Measurements from ENCODE around the gene RAP1GAP2. TPM values are rescaled to one million over a fixed set of nuclear protein-coding genes. Genes with fewer than 3 reads are reported as not detected.

RAP1GAP2 gene
- total RNA-seq, 1 donor, result 29.3 TPM

GRCh38 chr17:2936351-2936750 lies 140.1 kb downstream of the RAP1GAP2 start:
- no peak overlapping the region for H3K4me3 ChIP-seq (ENCODE audit: low read length)
- H3K27me3 ChIP-seq (ENCODE audit: insufficient read depth, low read length), result no peaks in the 10 kb centered on the region
- H3K9me3 ChIP-seq (ENCODE audit: low read depth, low read length), result no peaks in the 10 kb centered on the region
- H3K4me1 ChIP-seq (ENCODE audit: insufficient read depth, low read length), result peaks cover 23% of the 10 kb centered on the region

- H3K9me3 ChIP-seq (ENCODE audit: low read depth, low read length), result no peaks in the 10 kb centered on the region
Measured at GRCh38 chr17:2936771-2937321, 140.6 kb downstream of the RAP1GAP2 start.

DNA sequence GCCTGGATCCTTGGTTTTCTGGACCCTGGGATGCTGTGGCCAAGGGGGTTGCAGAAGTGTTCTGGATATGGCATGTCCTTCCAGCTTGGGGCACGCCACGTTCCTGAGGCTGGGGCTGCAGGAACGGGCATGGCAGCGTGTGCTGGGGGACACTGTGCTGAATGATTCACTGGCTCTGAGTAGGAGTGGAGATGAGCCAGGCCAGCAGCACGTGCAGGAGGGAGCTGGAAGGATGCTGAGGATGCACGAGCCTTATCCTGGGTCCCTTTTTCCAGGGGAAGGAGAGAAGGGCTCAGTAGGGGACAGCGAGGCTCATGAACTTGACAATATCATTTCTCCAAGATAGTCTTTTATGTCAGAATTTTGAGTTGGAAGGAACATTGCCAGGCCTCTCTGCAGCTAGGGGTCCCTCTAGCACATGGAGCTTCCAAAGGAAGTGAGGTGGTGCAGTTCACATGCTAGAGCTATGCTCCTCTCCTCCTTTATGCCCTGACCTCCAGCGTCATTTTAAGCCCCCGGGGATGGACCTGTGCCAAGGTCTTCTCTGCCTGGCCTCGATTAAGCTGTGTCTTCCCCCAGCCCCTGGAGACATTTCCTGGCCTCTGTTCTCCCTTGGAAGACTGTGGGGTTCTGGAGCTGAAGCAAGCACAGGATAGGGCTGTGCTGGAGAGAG lies 141.2 kb downstream of the RAP1GAP2 start:
- Histone ChIP-seq H3K9me3 (ENCODE audit: low read depth, low read length) (no peaks in the 10 kb centered on the region), H3K4me1 (ENCODE audit: insufficient read depth, low read length) (peaks cover 14% of the 10 kb centered on the region), H3K27me3 (ENCODE audit: insufficient read depth, low read length) (no peaks in the 10 kb centered on the region), H3K4me3 (ENCODE audit: low read length) (no peak overlapping the region)

More at GRCh38 chr17:2936771-2937321, 140.6 kb downstream of the RAP1GAP2 start:
- Histone ChIP-seq H3K4me1 (ENCODE audit: insufficient read depth, low read length) (peaks cover 18% of the 10 kb centered on the region), H3K27me3 (ENCODE audit: insufficient read depth, low read length) (no peaks in the 10 kb centered on the region), H3K4me3 (ENCODE audit: low read length) (no peak overlapping the region)

DNA sequence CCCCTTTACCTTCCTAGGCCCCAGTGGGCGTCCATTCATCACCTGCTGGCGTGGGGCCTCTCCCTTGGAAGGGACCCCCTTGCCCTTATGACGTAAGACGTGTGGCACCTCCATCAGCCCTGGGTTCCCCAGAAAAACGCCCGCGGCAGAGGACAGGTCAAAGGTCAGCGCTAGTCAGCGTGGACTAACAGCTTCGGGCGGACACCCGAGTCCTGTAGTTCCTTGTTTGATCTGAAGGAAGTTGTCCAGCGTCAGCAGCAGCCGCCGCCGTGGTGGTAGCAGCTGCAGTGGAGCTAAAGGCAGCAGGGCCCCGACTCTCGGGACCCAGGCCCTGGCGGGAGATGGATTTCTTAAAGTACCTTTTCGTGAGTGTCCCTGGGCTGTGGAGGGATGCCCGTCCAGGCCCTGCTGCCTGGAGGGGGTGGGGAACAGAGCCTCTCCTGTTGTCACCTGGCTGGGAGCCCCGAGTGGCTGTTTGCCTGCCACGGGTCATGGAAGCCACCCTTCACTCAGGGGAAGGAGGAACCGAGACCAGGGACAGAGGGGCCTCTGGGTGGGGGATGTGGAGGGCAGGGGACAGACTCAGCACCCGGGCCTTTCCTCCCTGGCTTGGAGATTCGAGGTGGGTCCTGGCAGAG lies 143.6 kb downstream of the RAP1GAP2 start:
- H3K4me3 ChIP-seq (ENCODE audit: low read length), result no peak overlapping the region
- H3K27me3 ChIP-seq (ENCODE audit: insufficient read depth, low read length), result no peaks in the 10 kb centered on the region
- H3K4me1 ChIP-seq (ENCODE audit: insufficient read depth, low read length), result peaks cover 35% of the 10 kb centered on the region
- no peaks in the 10 kb centered on the region for H3K9me3 ChIP-seq (ENCODE audit: low read depth, low read length)

DNA sequence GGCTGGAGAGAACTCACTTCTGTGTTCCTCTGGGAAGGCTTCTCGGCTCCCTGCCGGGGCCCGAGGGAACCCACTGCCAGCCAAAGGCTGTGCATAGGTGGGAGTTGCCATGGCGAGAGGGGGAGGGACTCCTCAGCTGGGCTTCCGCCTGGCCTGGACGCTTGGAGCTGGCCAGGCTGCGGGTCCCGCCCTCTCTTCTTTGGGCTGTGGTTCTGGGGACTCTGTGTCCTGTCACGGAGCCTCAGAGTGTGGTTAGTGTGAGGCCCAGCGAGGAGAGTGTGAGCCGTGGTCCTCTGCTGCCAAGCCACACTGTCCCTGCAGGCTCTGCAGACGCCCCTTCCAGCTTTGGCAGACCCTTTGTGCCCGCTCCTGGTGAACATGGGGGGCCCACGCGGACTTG lies 144.1 kb downstream of the RAP1GAP2 start:
- no peaks in the 10 kb centered on the region for H3K9me3 ChIP-seq (ENCODE audit: low read depth, low read length)
- peaks cover 35% of the 10 kb centered on the region for H3K4me1 ChIP-seq (ENCODE audit: insufficient read depth, low read length)
- no peak overlapping the region for H3K4me3 ChIP-seq (ENCODE audit: low read length)
- no peaks in the 10 kb centered on the region for H3K27me3 ChIP-seq (ENCODE audit: insufficient read depth, low read length)

DNA sequence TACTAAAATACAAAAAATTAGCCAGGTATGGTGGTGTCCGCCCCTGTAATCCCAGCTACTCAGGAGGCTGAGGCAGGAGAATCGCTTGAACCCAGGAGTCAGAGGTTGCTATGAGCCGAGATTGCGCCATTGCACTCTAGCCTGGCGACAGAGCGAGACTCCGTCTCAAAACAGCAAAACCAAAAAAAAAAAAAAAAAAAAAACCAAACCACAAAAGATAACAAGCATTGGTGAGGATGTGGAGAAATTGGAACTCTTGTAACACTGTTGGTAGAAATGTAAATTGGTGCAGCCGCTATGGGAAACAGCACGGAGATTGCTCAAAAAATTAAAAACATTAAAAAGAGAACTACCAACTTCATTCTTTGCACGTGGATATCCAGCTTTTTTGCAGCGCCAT lies 147.7 kb downstream of the RAP1GAP2 start:
- peaks cover 28% of the 10 kb centered on the region for H3K4me1 ChIP-seq (ENCODE audit: insufficient read depth, low read length)
- no peak overlapping the region for H3K4me3 ChIP-seq (ENCODE audit: low read length)
- H3K9me3 ChIP-seq (ENCODE audit: low read depth, low read length), result no peaks in the 10 kb centered on the region
- no peaks in the 10 kb centered on the region for H3K27me3 ChIP-seq (ENCODE audit: insufficient read depth, low read length)

- peaks cover 23% of the 10 kb centered on the region for H3K4me1 ChIP-seq (ENCODE audit: insufficient read depth, low read length)
- H3K4me3 ChIP-seq (ENCODE audit: low read length), result no peak overlapping the region
- no peaks in the 10 kb centered on the region for H3K9me3 ChIP-seq (ENCODE audit: low read depth, low read length)
- H3K27me3 ChIP-seq (ENCODE audit: insufficient read depth, low read length), result no peaks in the 10 kb centered on the region
Measured at GRCh38 chr17:2945299-2945698, 149.1 kb downstream of the RAP1GAP2 start.

- Histone ChIP-seq H3K27me3 (ENCODE audit: insufficient read depth, low read length) (no peaks in the 10 kb centered on the region), H3K9me3 (ENCODE audit: low read depth, low read length) (no peaks in the 10 kb centered on the region), H3K4me1 (ENCODE audit: insufficient read depth, low read length) (peaks cover 23% of the 10 kb centered on the region), H3K4me3 (ENCODE audit: low read length) (no peak overlapping the region)
Measured at GRCh38 chr17:2946144-2946543, 149.9 kb downstream of the RAP1GAP2 start.

DNA sequence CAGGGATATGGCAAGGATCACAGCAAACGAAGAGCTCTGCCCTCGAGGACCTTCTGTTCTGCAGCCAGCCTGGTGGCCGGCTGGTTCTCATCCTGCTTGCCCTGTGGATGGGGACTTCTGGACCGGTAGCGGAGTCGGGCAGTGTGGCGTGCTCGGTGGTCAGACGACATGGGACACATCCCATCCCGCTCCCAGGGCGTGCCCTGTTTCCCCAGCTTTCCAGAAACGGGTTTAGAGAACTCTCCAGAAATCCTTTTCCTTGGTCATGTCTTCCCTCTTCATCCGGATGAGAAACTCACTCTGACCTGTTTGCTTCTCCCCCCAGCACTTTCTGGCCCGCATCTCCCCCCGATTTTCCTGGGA lies 151.3 kb downstream of the RAP1GAP2 start:
- no peak overlapping the region for H3K4me3 ChIP-seq (ENCODE audit: low read length)
- H3K27me3 ChIP-seq (ENCODE audit: insufficient read depth, low read length), result no peaks in the 10 kb centered on the region
- H3K4me1 ChIP-seq (ENCODE audit: insufficient read depth, low read length), result peaks cover 23% of the 10 kb centered on the region
- no peaks in the 10 kb centered on the region for H3K9me3 ChIP-seq (ENCODE audit: low read depth, low read length)

GRCh38 chr17:2947996-2948550 lies 151.8 kb downstream of the RAP1GAP2 start:
- H3K4me1 ChIP-seq (ENCODE audit: insufficient read depth, low read length), result peaks cover 19% of the 10 kb centered on the region
- no peaks in the 10 kb centered on the region for H3K9me3 ChIP-seq (ENCODE audit: low read depth, low read length)
- no peaks in the 10 kb centered on the region for H3K27me3 ChIP-seq (ENCODE audit: insufficient read depth, low read length)
- H3K4me3 ChIP-seq (ENCODE audit: low read length), result no peak overlapping the region

DNA sequence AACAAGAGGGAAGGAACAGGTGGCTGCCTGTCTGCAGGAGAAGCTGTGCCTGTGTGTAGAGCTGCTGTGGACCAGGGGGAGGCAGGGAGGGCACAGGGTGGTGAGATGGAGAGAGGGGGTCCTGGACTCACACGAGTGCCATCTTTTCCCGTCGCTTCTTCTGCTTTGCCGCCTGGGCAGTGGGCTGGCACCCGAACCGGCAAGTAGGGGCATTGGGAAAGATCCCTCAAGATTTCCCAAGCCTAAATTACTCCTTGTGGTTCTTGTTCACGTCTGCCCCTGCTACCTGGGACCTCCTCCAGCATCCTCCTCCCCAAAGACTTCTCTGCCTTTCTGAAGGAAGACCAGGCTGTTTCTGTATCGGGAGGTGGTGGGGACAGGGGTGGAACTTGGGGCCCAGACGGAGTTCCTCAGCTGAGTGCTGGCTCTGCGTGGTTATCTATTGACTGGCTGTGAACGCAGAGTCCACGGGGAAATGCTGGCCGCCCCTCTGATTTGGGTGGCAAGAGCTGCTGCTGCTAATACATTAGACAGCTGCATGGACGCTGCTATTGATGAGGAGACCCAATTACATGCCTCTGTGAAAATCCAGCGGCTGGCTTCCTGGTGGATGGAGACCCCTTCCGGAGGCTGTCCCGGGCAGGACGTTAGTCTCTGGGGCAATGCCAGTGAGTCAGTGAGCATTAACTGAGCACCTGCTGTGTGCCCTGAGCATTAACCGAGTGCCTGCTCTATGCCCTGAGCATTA lies 152.7 kb downstream of the RAP1GAP2 start:
- Histone ChIP-seq H3K4me3 (ENCODE audit: low read length) (no peak overlapping the region), H3K9me3 (ENCODE audit: low read depth, low read length) (no peaks in the 10 kb centered on the region), H3K27me3 (ENCODE audit: insufficient read depth, low read length) (no peaks in the 10 kb centered on the region), H3K4me1 (ENCODE audit: insufficient read depth, low read length) (peaks cover 10% of the 10 kb centered on the region)

GRCh38 chr17:2949469-2950044 lies 153.3 kb downstream of the RAP1GAP2 start:
- Histone ChIP-seq H3K27me3 (ENCODE audit: insufficient read depth, low read length) (no peaks in the 10 kb centered on the region), H3K9me3 (ENCODE audit: low read depth, low read length) (no peaks in the 10 kb centered on the region), H3K4me1 (ENCODE audit: insufficient read depth, low read length) (peaks cover 5% of the 10 kb centered on the region), H3K4me3 (ENCODE audit: low read length) (no peak overlapping the region)

GRCh38 chr17:2950846-2951245 lies 154.6 kb downstream of the RAP1GAP2 start:
- peaks cover 11% of the 10 kb centered on the region for H3K4me1 ChIP-seq (ENCODE audit: insufficient read depth, low read length)
- no peak overlapping the region for H3K4me3 ChIP-seq (ENCODE audit: low read length)
- H3K9me3 ChIP-seq (ENCODE audit: low read depth, low read length), result no peaks in the 10 kb centered on the region
- no peaks in the 10 kb centered on the region for H3K27me3 ChIP-seq (ENCODE audit: insufficient read depth, low read length)

DNA sequence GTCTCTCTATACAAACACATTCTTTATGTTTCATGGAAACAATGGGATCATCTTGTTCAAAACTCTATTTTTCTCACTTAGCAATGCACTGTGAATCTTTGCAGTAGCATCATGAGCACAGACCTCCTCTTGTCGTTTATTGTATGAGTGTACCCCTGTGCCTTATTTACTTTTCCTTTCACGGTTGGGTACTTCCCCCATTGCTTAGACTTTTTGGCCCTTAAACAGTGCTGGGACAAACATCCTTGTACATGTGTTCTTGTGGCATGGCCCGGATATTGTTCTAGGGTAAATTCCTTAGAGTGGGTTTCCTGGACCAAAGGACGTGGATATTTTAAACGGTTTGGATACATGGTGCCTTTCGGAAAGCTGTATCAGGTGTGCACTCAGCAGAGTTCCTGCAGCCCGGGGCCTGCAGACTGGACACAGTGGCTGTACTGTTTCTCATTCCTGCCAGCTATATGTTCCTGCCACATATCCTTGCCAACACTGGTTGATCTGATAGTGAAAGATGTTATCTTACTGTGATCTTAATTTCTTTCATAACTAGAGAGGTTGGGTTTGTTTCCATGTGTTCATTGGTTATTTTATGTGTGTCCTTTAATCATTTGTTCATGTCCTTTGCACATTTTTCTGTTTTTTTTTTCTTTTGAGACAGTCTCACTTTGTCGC lies 156.1 kb downstream of the RAP1GAP2 start:
- Histone ChIP-seq H3K27me3 (ENCODE audit: insufficient read depth, low read length) (no peaks in the 10 kb centered on the region), H3K9me3 (ENCODE audit: low read depth, low read length) (no peaks in the 10 kb centered on the region), H3K4me3 (ENCODE audit: low read length) (no peak overlapping the region), H3K4me1 (ENCODE audit: insufficient read depth, low read length) (peaks cover 18% of the 10 kb centered on the region)

Measured in mononuclear cell (primary cell).